Cardiac muscle cell (in vitro differentiated cells and primary cell): Measurements from ENCODE around the gene GRIA1. TPM values are rescaled to one million over a fixed set of nuclear protein-coding genes. Genes with fewer than 3 reads are reported as not detected.
A peak's percentile ranks its signal among the peaks of the same experiment; 100 is the strongest.

ENCODE experiments used
- DNase-seq, 2 donors: peaks; one replicate each; pipeline versions ENCODE4 v3.0.0 to v3.0.0-alpha.2; 2010 to 2017; ENCODE audit warnings: low read depth in 1 of 2, low spot score in 1 of 2
- H3K27ac ChIP-seq: fragments of 200-600 bp; sonication (generic); 2 replicates; pipeline ENCODE4 v1.5.1; 2016
- H3K27me3 ChIP-seq: fragments of 200-600 bp; sonication (generic); 2 replicates; pipeline ENCODE4 v1.6.0; 2016; ENCODE audit warnings: control low read depth
- H3K36me3 ChIP-seq: fragments of 200-600 bp; sonication (generic); 2 replicates; pipeline ENCODE4 v1.5.1; 2016; ENCODE audit warnings: control low read depth
- H3K4me1 ChIP-seq: fragments of 200-600 bp; sonication (generic); 2 replicates; pipeline ENCODE4 v1.8.1; 2017; ENCODE audit warnings: low read depth, mild to moderate bottlenecking, mixed run types
- H3K4me3 ChIP-seq: fragments of 200-600 bp; sonication (generic); 2 replicates; pipeline ENCODE4 v1.5.1; 2016; ENCODE audit warnings: mild to moderate bottlenecking
- H3K9me3 ChIP-seq: fragments of 200-600 bp; sonication (generic); 2 replicates; pipeline ENCODE4 v1.5.1; 2017; ENCODE audit warnings: low read depth, mild to moderate bottlenecking, control low read depth
- CTCF ChIP-seq: IDR thresholded peaks from 2 replicates; pipeline ENCODE4 v1.5.1; 2012; ENCODE audit warnings: low read depth, mild to moderate bottlenecking, low read length
- polyA plus RNA-seq: library from polyadenylated mRNA; unstranded; fragments of >200 nt; fragmentation: Nextera tagmentation; extraction: Ambion mirVana; gene quantifications from 2 replicates; pipeline ENCODE4 v1.2.1, GENCODE V29; 2016
- total RNA-seq: library from RNA; depleted of rRNA; stranded (reverse); fragments of >200 nt; gene quantifications from 2 replicates; pipeline ENCODE4 v1.2.3, GENCODE V29; 2016

GRIA1 gene
- total RNA-seq (2.3 and 4.1 TPM in 2 replicates), polyA plus RNA-seq (1.2 and 1.6 TPM in 2 replicates)

DNA sequence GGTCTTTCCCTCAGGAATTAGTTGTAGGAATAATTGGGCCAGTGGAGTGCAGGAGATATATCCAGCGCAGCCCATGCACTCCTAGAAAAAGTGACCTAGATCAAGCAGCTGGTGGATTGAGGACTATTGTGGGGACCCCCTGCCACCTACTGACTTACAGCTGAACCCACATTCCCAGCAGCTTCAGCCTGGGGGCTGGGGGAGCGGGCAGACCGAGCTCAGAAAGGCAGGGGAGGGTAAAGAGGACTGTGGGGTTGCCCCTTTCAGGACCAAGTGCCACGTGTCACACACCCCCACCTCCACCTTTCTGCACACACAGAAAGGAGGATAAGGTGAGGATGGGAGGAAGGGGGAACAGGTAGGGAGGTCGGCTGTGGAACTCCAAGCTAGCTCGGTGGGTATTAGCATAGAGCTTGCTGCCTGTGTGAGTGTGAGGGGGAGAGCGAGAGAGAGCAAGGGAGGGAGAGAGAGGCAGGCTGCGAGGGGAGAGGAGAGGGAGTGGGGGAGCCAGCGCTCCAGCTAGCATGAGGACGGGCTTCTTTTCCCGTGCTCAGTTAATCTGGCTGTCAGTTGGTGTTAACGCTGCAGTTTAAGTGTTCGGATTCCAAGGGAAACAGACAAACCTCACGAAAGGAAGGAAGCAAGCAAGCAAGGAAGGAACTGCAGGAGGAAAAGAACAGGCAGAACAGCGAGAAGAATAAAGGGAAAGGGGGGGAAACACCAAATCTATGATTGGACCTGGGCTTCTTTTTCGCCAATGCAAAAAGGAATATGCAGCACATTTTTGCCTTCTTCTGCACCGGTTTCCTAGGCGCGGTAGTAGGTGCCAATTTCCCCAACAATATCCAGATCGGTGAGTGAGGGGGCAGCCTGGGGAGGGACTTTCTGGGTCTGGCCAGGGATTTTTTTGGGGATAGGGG lies at the start of gene GRIA1:
Gene GRIA1 (plus strand): TSS at position 553 of the 920 bp plus-strand sequence.
- Histone ChIP-seq H3K4me1 (no peaks in the 10 kb centered on the region), H3K9me3 (no peaks in the 10 kb centered on the region), H3K27me3 (peaks cover 22% of the 10 kb centered on the region), H3K4me3 (peak within 1 kb of the TSS; percentile 6), H3K27ac (no peak within 1 kb of the TSS), H3K36me3 (no peaks in the 10 kb centered on the region)
- no peak for TF ChIP-seq CTCF
- peak; percentile 5 to 65 for DNase-seq

GRCh38 chr5:153445875-153446579 lies 44.4 kb upstream of the GRIA1 start:
- Histone ChIP-seq H3K9me3 (no peaks in the 10 kb centered on the region), H3K4me3 (no peak overlapping the region), H3K36me3 (no peaks in the 10 kb centered on the region), H3K4me1 (peaks cover 7% of the 10 kb centered on the region), H3K27me3 (no peaks in the 10 kb centered on the region), H3K27ac (no peak overlapping the region)
- TF ChIP-seq CTCF = no peak
- peak in 1 of 2 donors; percentile 0 for DNase-seq

DNA sequence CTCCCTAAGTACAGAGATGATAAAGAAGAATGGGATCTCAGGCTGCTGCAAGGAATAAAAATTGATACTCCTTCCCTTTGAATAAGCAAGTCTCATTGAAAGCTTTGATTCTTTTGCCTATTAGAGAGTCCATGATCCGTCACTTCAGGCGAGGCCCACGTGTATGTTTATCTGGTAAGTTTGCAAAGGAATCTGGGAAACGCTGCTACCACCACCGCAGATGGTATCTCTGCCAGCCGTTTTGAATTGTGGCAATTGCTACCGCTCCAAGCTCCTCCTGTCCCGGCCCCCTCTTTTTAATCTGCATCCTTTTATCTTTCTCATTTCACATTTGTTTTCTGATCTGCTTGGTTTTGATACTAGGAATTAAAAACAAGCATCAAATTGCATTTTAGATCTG lies 42.9 kb upstream of the GRIA1 start:
- Histone ChIP-seq H3K36me3 (no peaks in the 10 kb centered on the region), H3K9me3 (no peaks in the 10 kb centered on the region), H3K27ac (no peak overlapping the region), H3K27me3 (no peaks in the 10 kb centered on the region), H3K4me3 (no peak overlapping the region), H3K4me1 (no peaks in the 10 kb centered on the region)
- TF ChIP-seq CTCF = no peak
- no peak for DNase-seq

DNA sequence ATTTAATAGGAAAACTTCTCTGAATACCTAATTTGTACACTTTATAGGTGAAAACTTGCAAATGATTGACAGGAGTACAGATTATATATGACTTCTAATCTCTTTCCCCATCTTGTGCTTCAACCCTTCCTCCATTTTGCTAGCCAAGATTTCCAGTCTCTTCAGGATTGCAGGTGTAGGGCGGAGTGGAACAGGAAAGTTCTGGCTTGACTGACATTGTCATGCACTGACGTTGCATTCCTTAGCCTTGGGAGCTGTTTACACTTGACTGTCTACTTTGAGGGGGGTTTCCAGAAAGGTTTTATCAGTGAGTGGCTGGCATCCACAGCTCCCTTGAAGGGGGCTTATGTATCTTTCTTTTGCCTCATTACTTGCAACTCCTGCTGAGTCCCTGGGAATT lies 34.1 kb upstream of the GRIA1 start:
- Histone ChIP-seq H3K4me3 (no peak overlapping the region), H3K36me3 (no peaks in the 10 kb centered on the region), H3K27ac (no peak overlapping the region), H3K4me1 (no peaks in the 10 kb centered on the region), H3K27me3 (no peaks in the 10 kb centered on the region), H3K9me3 (no peaks in the 10 kb centered on the region)
- no peak for TF ChIP-seq CTCF
- DNase-seq = no peak

DNA sequence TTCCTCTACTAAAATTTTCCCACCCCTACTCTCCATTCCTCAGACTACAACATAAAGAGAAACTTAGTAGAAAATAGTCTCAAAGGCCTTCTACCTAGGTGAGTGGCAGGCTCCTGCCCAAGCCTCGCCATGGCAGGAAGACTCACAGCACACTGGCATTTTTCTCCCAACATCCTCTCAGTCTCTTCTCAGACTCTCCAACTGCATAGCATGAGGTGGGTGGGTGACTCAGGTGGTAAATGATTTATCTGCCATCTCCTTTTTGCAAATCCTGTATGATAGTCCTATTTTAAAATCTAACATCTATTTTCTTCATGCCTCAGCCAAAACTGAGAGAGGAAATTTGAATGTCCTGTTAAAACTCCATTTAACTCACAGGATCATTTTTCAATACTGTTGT lies 33.5 kb upstream of the GRIA1 start:
- Histone ChIP-seq H3K9me3 (no peaks in the 10 kb centered on the region), H3K4me3 (no peak overlapping the region), H3K4me1 (no peaks in the 10 kb centered on the region), H3K27me3 (no peaks in the 10 kb centered on the region), H3K36me3 (no peaks in the 10 kb centered on the region), H3K27ac (no peak overlapping the region)
- DNase-seq = no peak
- TF ChIP-seq CTCF = no peak
